ENCODE data around the gene NOXRED1.

DNA sequence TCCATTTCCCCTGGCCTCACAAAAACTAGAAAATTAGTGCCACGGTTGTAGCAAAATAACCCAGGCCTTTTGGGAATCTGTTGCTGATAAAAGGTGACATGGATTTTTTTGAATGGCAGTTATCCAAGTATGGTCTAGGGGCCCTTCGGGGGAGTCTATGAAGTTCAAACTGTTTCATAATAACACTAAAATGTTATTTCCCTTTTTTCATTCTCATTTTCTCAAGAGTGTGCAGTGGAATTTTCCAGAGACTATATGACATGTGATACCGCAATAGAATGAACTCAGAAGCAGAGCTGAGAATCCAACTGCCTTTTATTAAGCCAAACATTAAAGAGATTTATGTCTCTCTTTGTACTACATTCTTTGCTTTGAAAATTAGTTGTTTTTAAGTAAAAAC is 75.6 kb downstream of the NOXRED1 start:
- no peak for TF ChIP-seq SIN3A (IDR thresholded peaks at IDR 0.05; ENCODE audit: borderline replicate concordance, insufficient read depth, low read length)
- TF ChIP-seq REST (IDR thresholded peaks at IDR 0.05; ENCODE audit: insufficient read depth in 1 of 2, low read depth in 2 of 2, low read length in 2 of 2): no peak
- TF ChIP-seq POLR2AphosphoS5 (IDR thresholded peaks at IDR 0.05; ENCODE audit: low read depth, low read length): no peak
- no peak for TF ChIP-seq TAF1 (IDR thresholded peaks at IDR 0.05; ENCODE audit: borderline replicate concordance, insufficient read depth, low read length)
